GM23248 (cell line): Measurements from ENCODE around the gene PRDM10. TPM values are rescaled to one million over a fixed set of nuclear protein-coding genes. Genes with fewer than 3 reads are reported as not detected.

Source experiments
- DNase-seq: peaks from one replicate; pipeline ENCODE4 v3.0.0-alpha.2; 2015
- H2AFZ ChIP-seq: fragments of 200-600 bp; sonication (generic); 2 replicates; pipeline ENCODE4 v1.6.1; 2016; ENCODE audit warnings: antibody characterized with exemption
- H3F3A ChIP-seq: fragments of 200-600 bp; sonication (generic); 2 replicates; pipeline ENCODE4 v1.6.1; 2016; ENCODE audit warnings: mild to moderate bottlenecking, antibody characterized with exemption, mixed run types; ENCODE audit not compliant: insufficient read depth
- H3K27ac ChIP-seq: fragments of 200-600 bp; sonication (generic); 2 replicates; pipeline ENCODE4 v1.5.1; 2016; ENCODE audit warnings: mild to moderate bottlenecking
- H3K27me3 ChIP-seq: fragments of 200-600 bp; sonication (generic); replicated peaks from 2 replicates; pipeline ENCODE4 v1.6.1; 2016; ENCODE audit warnings: mild to moderate bottlenecking; ENCODE audit not compliant: insufficient read depth
- H3K36me3 ChIP-seq: fragments of 200-600 bp; sonication (generic); 2 replicates; pipeline ENCODE4 v1.6.1; 2016; ENCODE audit warnings: low read depth, mild to moderate bottlenecking
- H3K4me1 ChIP-seq: fragments of 200-600 bp; sonication (generic); 2 replicates; pipeline ENCODE4 v1.6.1; 2016; ENCODE audit warnings: mild to moderate bottlenecking; ENCODE audit not compliant: insufficient read depth
- H3K4me2 ChIP-seq: fragments of 200-600 bp; sonication (generic); one replicate; pipeline ENCODE4 v1.6.1; 2016; ENCODE audit warnings: mild to moderate bottlenecking; ENCODE audit not compliant: unreplicated experiment
- H3K4me3 ChIP-seq: fragments of 200-600 bp; sonication (generic); 2 replicates; pipeline ENCODE4 v1.5.1; 2016; ENCODE audit warnings: mild to moderate bottlenecking
- H3K79me2 ChIP-seq: fragments of 200-600 bp; sonication (generic); 2 replicates; pipeline ENCODE4 v1.6.1; 2016; ENCODE audit warnings: mild to moderate bottlenecking; ENCODE audit not compliant: insufficient read depth
- H3K9ac ChIP-seq: fragments of 200-600 bp; sonication (generic); 2 replicates; pipeline ENCODE4 v1.6.1; 2016; ENCODE audit warnings: mild to moderate bottlenecking
- H3K9me2 ChIP-seq: fragments of 200-600 bp; sonication (generic); 2 replicates; pipeline ENCODE4 v1.6.1; 2016; ENCODE audit warnings: mixed run types, mild to moderate bottlenecking, moderate library complexity; ENCODE audit not compliant: insufficient read depth
- H3K9me3 ChIP-seq: fragments of 200-600 bp; sonication (generic); one replicate; pipeline ENCODE4 v1.6.1; 2017; ENCODE audit warnings: low read depth
- H4K20me1 ChIP-seq: fragments of 200-600 bp; sonication (generic); 2 replicates; pipeline ENCODE4 v1.6.0; 2016; ENCODE audit not compliant: insufficient read depth
- EZH2 ChIP-seq: fragments of 200-600 bp; sonication (generic); IDR thresholded peaks from 2 replicates; pipeline ENCODE4 v1.6.1; 2018; ENCODE audit warnings: antibody characterized with exemption, mild to moderate bottlenecking; ENCODE audit not compliant: insufficient read depth, poor library complexity, severe bottlenecking
- EZH2phosphoT487 ChIP-seq: fragments of 200-600 bp; sonication (generic); IDR thresholded peaks from 2 replicates; pipeline ENCODE4 v1.6.1; 2018; ENCODE audit warnings: antibody characterized with exemption, moderate library complexity, mild to moderate bottlenecking, low read depth; ENCODE audit not compliant: insufficient read depth
- WGBS, 2 experiments: methylation state at CpG; one replicate each; pipeline ENCODE4 v1.1.6; 2015 to 2017; ENCODE audit warnings: low lambda C conversion rate in 2 of 2, low coverage in 1 of 2; ENCODE audit errors: missing lambda C conversion rate in 2 of 2; 5-methylcytosine and 5-hydroxymethylcytosine counted together
- in situ Hi-C: fragments of 300-500 bp; cut with MboI; formaldehyde crosslinking; loops from 2 replicates; pipeline ENCODE4 v1.15.0; 2020
- polyA plus RNA-seq: library from polyadenylated mRNA; unstranded; fragments of >200 nt; fragmentation: Nextera tagmentation; extraction: Ambion mirVana; gene quantifications from 2 replicates; pipeline ENCODE4 v1.2.1, GENCODE V29; 2016
- total RNA-seq: library from RNA; depleted of rRNA; stranded (reverse); fragments of >200 nt; shearing (Covaris generic); gene quantifications from 2 replicates; pipeline ENCODE4 v1.2.3, GENCODE V29; 2014

The PRDM10 gene
- total and polyA plus RNA-seq, 2 experiments from 2014 or later = 2.9 to 4.6 TPM

- H3K9ac ChIP-seq = no peak overlapping the region
- no peaks in the 10 kb centered on the region for H3K27me3 ChIP-seq
- H3F3A ChIP-seq = no peaks in the 10 kb centered on the region
- H3K79me2 ChIP-seq = no peaks in the 10 kb centered on the region
- H2AFZ ChIP-seq = no peak overlapping the region
- TF ChIP-seq EZH2phosphoT487 (no peak), EZH2 (no peak)
- H3K9me2 ChIP-seq = no peaks in the 10 kb centered on the region
- WGBS, 2 experiments = 97 to 100% methylated on average over 2 of the region's 2 CpGs
- H3K4me2 ChIP-seq = no peak overlapping the region
- H3K36me3 ChIP-seq = peaks cover 4% of the 10 kb centered on the region; the same call in 1 of the 2 replicates
- no peaks in the 10 kb centered on the region for H3K4me1 ChIP-seq
- no peaks in the 10 kb centered on the region for H4K20me1 ChIP-seq
- no peak for DNase-seq
- no peak overlapping the region for H3K27ac ChIP-seq
- no peaks in the 10 kb centered on the region for H3K9me3 ChIP-seq
- no peak overlapping the region for H3K4me3 ChIP-seq
- in situ Hi-C loops = no loop called here
Observed at GRCh38 chr11:129929721-129930120, 72.9 kb downstream of the PRDM10 start.

- H3K4me3 ChIP-seq = no peak overlapping the region
- H3K9ac ChIP-seq = no peak overlapping the region
- 0 out of 2 replicates have a peak, but pooled peaks cover under 1% of the 10 kb centered on the region for H3F3A ChIP-seq
- no peak for DNase-seq
- no peak overlapping the region for H3K4me2 ChIP-seq
- 96 to 100% methylated on average over 3 of the region's 3 CpGs for WGBS, 2 experiments
- H3K36me3 ChIP-seq = peaks cover 7% of the 10 kb centered on the region; the same call in 1 of the 2 replicates
- H3K4me1 ChIP-seq = no peaks in the 10 kb centered on the region
- H3K27ac ChIP-seq = no peak overlapping the region
- no peaks in the 10 kb centered on the region for H3K27me3 ChIP-seq
- TF ChIP-seq EZH2 (no peak), EZH2phosphoT487 (no peak)
- no peaks in the 10 kb centered on the region for H3K9me2 ChIP-seq
- no peaks in the 10 kb centered on the region for H3K79me2 ChIP-seq
- H4K20me1 ChIP-seq = no peaks in the 10 kb centered on the region
- H2AFZ ChIP-seq = no peak overlapping the region
- H3K9me3 ChIP-seq = no peaks in the 10 kb centered on the region
- in situ Hi-C loops = no loop called here
Observed at GRCh38 chr11:129928923-129929692, 73.5 kb downstream of the PRDM10 start.

GRCh38 chr11:129922674-129923073 lies 80.0 kb downstream of the PRDM10 start:
- peaks cover 14% of the 10 kb centered on the region for H3K36me3 ChIP-seq
- no peak overlapping the region for H3K4me3 ChIP-seq
- H4K20me1 ChIP-seq = no peaks in the 10 kb centered on the region
- DNase-seq = no peak
- H3K27me3 ChIP-seq = no peaks in the 10 kb centered on the region
- in situ Hi-C loops = loop anchor here (5.0 kb wide), 1 partner anchor 210 kb away; no protein-coding TSS in a partner anchor
- TF ChIP-seq EZH2phosphoT487 (no peak), EZH2 (no peak)
- no peak overlapping the region for H3K27ac ChIP-seq
- 0 out of 2 replicates have a peak, but pooled peaks cover 5% of the 10 kb centered on the region for H3F3A ChIP-seq
- H2AFZ ChIP-seq = no peak overlapping the region
- no peaks in the 10 kb centered on the region for H3K9me2 ChIP-seq
- H3K4me2 ChIP-seq = no peak overlapping the region
- no peaks in the 10 kb centered on the region for H3K9me3 ChIP-seq
- H3K79me2 ChIP-seq = no peaks in the 10 kb centered on the region
- WGBS, 2 experiments = 87 to 91% methylated on average over 5 of the region's 5 CpGs
- no peak overlapping the region for H3K9ac ChIP-seq
- no peaks in the 10 kb centered on the region for H3K4me1 ChIP-seq

DNA sequence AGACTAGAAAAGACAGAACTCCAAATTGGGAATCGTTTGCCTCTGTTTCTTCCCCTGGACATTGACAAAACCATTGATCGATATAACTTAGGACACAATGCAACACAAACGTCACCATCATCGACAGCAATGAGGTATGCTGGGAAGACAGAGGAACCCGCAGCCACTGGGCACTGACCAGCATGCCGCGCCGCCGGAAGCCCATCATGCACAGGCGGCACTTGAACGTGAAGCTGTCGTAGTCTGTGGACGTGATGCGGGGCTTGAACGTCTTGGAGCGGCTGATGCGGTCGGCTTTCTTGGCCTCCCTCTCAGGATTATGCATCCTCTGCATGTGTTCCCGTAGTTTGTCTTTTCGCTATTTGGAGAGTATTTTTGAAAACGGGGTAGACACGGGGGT lies 84.3 kb downstream of the PRDM10 start:
- H3K4me3 ChIP-seq = no peak overlapping the region
- no peak overlapping the region for H3K4me2 ChIP-seq
- no peaks in the 10 kb centered on the region for H3F3A ChIP-seq
- H3K27ac ChIP-seq = no peak overlapping the region
- no peak overlapping the region for H3K9ac ChIP-seq
- no peaks in the 10 kb centered on the region for H3K79me2 ChIP-seq
- H3K9me3 ChIP-seq = no peaks in the 10 kb centered on the region
- peaks cover 19% of the 10 kb centered on the region; the same call in 1 of the 2 replicates for H3K36me3 ChIP-seq
- H4K20me1 ChIP-seq = no peaks in the 10 kb centered on the region
- H2AFZ ChIP-seq = no peak overlapping the region
- no peaks in the 10 kb centered on the region for H3K27me3 ChIP-seq
- no peak for DNase-seq
- in situ Hi-C loops = no loop called here
- no peaks in the 10 kb centered on the region for H3K4me1 ChIP-seq
- TF ChIP-seq EZH2 (no peak), EZH2phosphoT487 (no peak)
- 95 to 98% methylated on average over 22 of the region's 22 CpGs for WGBS, 2 experiments
- no peaks in the 10 kb centered on the region for H3K9me2 ChIP-seq
